Smooth muscle cell (in vitro differentiated cells): ENCODE results near the gene EPS8L2. TPM values are rescaled to one million over a fixed set of nuclear protein-coding genes. Genes with fewer than 3 reads are reported as not detected.

Experiments used
- DNase-seq: peaks from one replicate; lab custom pipeline; 2025; ENCODE audit not compliant: unreplicated experiment; lab: John Stamatoyannopoulos, UW
- H2AFZ ChIP-seq: fragments of 200-600 bp; sonication (generic); 2 replicates; pipeline ENCODE4 v1.6.0; 2016; ENCODE audit warnings: antibody characterized with exemption, low read depth, mild to moderate bottlenecking
- H3F3A ChIP-seq: fragments of 200-600 bp; sonication (generic); 2 replicates; pipeline ENCODE4 v1.6.0; 2017; ENCODE audit warnings: antibody characterized with exemption, low read depth
- H3K27ac ChIP-seq: fragments of 200-600 bp; sonication (generic); 2 replicates; pipeline ENCODE4 v1.5.1; 2016; ENCODE audit warnings: low read depth, mild to moderate bottlenecking
- H3K27me3 ChIP-seq: fragments of 200-600 bp; sonication (generic); 2 replicates; pipeline ENCODE4 v1.6.1; 2016; ENCODE audit warnings: low read depth, mild to moderate bottlenecking
- H3K36me3 ChIP-seq: fragments of 200-600 bp; sonication (generic); 2 replicates; pipeline ENCODE4 v1.5.1; 2016; ENCODE audit warnings: low read depth
- H3K4me1 ChIP-seq: fragments of 200-600 bp; sonication (generic); 2 replicates; pipeline ENCODE4 v1.5.1; 2016; ENCODE audit warnings: low read depth
- H3K4me2 ChIP-seq: fragments of 200-600 bp; sonication (generic); 2 replicates; pipeline ENCODE4 v1.6.0; 2016; ENCODE audit warnings: mild to moderate bottlenecking
- H3K4me3 ChIP-seq: fragments of 200-600 bp; sonication (generic); 2 replicates; pipeline ENCODE4 v1.5.1; 2016; ENCODE audit warnings: mild to moderate bottlenecking
- H3K79me2 ChIP-seq: fragments of 200-600 bp; sonication (generic); 2 replicates; pipeline ENCODE4 v1.6.0; 2016; ENCODE audit warnings: low read depth, mild to moderate bottlenecking
- H3K9ac ChIP-seq: fragments of 200-600 bp; sonication (generic); 2 replicates; pipeline ENCODE4 v1.6.0; 2016; ENCODE audit warnings: low read depth
- H3K9me3 ChIP-seq: fragments of 200-600 bp; sonication (generic); replicated peaks from 2 replicates; pipeline ENCODE4 v1.5.1; 2016; ENCODE audit warnings: low read depth
- H4K20me1 ChIP-seq: fragments of 200-600 bp; sonication (generic); 2 replicates; pipeline ENCODE4 v1.6.0; 2016; ENCODE audit warnings: low read depth
- WGBS: methylation state at CpG from one replicate; pipeline ENCODE4 v1.1.7; 2016; ENCODE audit warnings: low lambda C conversion rate; 5-methylcytosine and 5-hydroxymethylcytosine counted together
- polyA plus RNA-seq: library from polyadenylated mRNA; unstranded; fragments of >200 nt; fragmentation: Nextera tagmentation; extraction: Ambion mirVana; gene quantifications from 2 replicates; pipeline ENCODE4 v1.2.1, GENCODE V29; 2016
- total RNA-seq: library from RNA; depleted of rRNA; stranded (reverse); fragments of >200 nt; gene quantifications from 2 replicates; pipeline ENCODE4 v1.2.3, GENCODE V29; 2014
- TF ChIP-seq, protein P1 (sequence below): fragments of 200-600 bp; sonication (generic); IDR thresholded peaks from 2 replicates; pipeline ENCODE4 v1.5.1; 2017; ENCODE audit warnings: borderline replicate concordance, mild to moderate bottlenecking, antibody characterized with exemption; ENCODE audit not compliant: insufficient read depth, poor library complexity, severe bottlenecking

EPS8L2 gene
- total and polyA plus RNA-seq, 2 experiments from 2014 or later: 37.7 to 47.9 TPM

- TF ChIP-seq, protein P1, sequence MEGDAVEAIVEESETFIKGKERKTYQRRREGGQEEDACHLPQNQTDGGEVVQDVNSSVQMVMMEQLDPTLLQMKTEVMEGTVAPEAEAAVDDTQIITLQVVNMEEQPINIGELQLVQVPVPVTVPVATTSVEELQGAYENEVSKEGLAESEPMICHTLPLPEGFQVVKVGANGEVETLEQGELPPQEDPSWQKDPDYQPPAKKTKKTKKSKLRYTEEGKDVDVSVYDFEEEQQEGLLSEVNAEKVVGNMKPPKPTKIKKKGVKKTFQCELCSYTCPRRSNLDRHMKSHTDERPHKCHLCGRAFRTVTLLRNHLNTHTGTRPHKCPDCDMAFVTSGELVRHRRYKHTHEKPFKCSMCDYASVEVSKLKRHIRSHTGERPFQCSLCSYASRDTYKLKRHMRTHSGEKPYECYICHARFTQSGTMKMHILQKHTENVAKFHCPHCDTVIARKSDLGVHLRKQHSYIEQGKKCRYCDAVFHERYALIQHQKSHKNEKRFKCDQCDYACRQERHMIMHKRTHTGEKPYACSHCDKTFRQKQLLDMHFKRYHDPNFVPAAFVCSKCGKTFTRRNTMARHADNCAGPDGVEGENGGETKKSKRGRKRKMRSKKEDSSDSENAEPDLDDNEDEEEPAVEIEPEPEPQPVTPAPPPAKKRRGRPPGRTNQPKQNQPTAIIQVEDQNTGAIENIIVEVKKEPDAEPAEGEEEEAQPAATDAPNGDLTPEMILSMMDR: peak; percentile 53
- Histone ChIP-seq H3K27me3 (no peaks in the 10 kb centered on the region), H3K79me2 (no peaks in the 10 kb centered on the region), H2AFZ (no peak overlapping the region), H3K9me3 (no peaks in the 10 kb centered on the region), H4K20me1 (peaks cover 71% of the 10 kb centered on the region), H3F3A (peaks cover 16% of the 10 kb centered on the region), H3K27ac (no peak overlapping the region), H3K4me2 (no peak overlapping the region), H3K36me3 (peaks cover under 1% of the 10 kb centered on the region), H3K9ac (no peak overlapping the region), H3K4me3 (no peak overlapping the region), H3K4me1 (no peaks in the 10 kb centered on the region)
- 77% methylated on average over 19 of the region's 19 CpGs for WGBS
- no peak for DNase-seq
Measured at GRCh38 chr11:765025-765801, 59.2 kb downstream of the EPS8L2 start.

- Histone ChIP-seq H3K9ac (no peak overlapping the region), H4K20me1 (peaks cover 73% of the 10 kb centered on the region), H3K4me2 (no peak overlapping the region), H3K36me3 (no peaks in the 10 kb centered on the region), H3K9me3 (no peaks in the 10 kb centered on the region), H2AFZ (no peak overlapping the region), H3K79me2 (no peaks in the 10 kb centered on the region), H3F3A (peaks cover 16% of the 10 kb centered on the region), H3K27ac (no peak overlapping the region), H3K4me3 (no peak overlapping the region), H3K4me1 (no peaks in the 10 kb centered on the region), H3K27me3 (no peaks in the 10 kb centered on the region)
- 97% methylated on average over 8 of the region's 8 CpGs for WGBS
- no peak for DNase-seq
- TF ChIP-seq, protein P1: no peak
Measured at GRCh38 chr11:765802-766091, 59.7 kb downstream of the EPS8L2 start.

DNA sequence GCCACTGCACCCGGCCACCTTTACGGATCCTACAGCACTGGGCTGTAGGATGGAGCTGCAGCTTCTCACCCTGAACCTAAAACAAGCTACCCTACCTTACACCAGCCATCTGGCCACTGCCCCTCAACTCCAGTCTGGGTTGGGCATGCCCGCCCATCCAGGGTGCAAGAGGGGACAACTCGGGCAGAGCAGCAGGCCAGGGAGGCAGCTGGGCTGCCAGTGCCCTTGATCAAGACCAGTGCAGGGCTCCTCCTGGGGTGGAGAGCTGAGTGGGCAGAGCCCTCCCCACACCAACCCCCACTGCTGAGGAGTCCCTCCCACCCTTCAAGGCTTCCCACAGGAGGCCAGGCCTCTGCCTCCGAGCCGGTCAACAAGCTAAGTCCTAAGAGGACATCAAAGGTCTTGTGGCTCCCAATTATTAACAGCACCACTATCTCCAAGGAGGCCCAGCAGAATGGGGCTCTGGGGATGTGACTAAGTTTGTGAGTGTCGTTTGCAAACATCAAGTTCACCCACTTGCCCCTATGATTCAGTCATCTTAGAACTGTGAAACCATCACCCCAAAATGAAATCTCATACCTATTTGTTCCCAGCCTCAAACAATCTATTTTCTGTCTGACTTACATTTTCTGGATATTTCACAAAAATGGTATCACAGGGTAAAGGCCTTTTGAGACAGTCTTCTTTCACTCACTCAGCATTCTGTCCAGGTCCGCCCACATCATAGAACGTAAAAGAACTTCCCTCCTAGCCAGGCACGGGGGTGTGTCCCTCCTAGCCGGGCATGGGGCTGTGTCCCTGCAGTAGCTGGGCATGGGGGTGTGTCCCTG is 60.3 kb downstream of the EPS8L2 start:
- Histone ChIP-seq H3K4me3 (no peak overlapping the region), H3K27me3 (no peaks in the 10 kb centered on the region), H3K27ac (no peak overlapping the region), H3K79me2 (no peaks in the 10 kb centered on the region), H2AFZ (no peak overlapping the region), H3K4me1 (no peaks in the 10 kb centered on the region), H3K9me3 (no peaks in the 10 kb centered on the region), H3K9ac (no peak overlapping the region), H4K20me1 (peaks cover 79% of the 10 kb centered on the region), H3K36me3 (no peaks in the 10 kb centered on the region), H3F3A (peaks cover 14% of the 10 kb centered on the region), H3K4me2 (no peak overlapping the region)
- no peak for DNase-seq
- 75% methylated on average over 11 of the region's 11 CpGs for WGBS
- TF ChIP-seq, protein P1: no peak

DNA sequence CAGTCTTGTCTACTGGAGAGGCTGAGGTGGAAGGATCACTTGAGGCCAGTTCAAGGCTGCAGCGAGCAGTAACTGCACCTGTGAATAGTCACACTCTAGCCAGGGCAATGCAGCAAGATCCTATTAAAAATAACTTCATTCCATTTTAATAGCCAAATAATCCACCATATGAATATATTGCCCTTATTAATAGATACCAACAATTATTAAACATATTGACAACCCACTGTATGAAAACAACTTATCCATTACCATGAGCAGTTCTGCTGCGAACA is 60.8 kb downstream of the EPS8L2 start:
- Histone ChIP-seq H3K4me3 (no peak overlapping the region), H3K9me3 (no peaks in the 10 kb centered on the region), H3F3A (peaks cover 12% of the 10 kb centered on the region), H4K20me1 (peaks cover 85% of the 10 kb centered on the region), H3K9ac (no peak overlapping the region), H3K4me2 (no peak overlapping the region), H3K79me2 (no peaks in the 10 kb centered on the region), H3K27me3 (no peaks in the 10 kb centered on the region), H3K4me1 (no peaks in the 10 kb centered on the region), H3K27ac (no peak overlapping the region), H3K36me3 (no peaks in the 10 kb centered on the region), H2AFZ (no peak overlapping the region)
- 97% methylated on average over 2 of the region's 2 CpGs for WGBS
- TF ChIP-seq, protein P1: no peak
- no peak for DNase-seq
